Right cardiac atrium (tissue), 5 donors: ENCODE measurements around the gene TMEM8B. TPM values are rescaled to one million over a fixed set of nuclear protein-coding genes. Genes with fewer than 3 reads are reported as not detected.
"Not testable (repeated sequence)": the region's sequence is repeated elsewhere in the genome, so short reads cannot be mapped to it uniquely, and the experiment has no call there.

Source experiments
- ATAC-seq, 2 donors: fragments of 200-7000 bp; cut with Tn5 transposase; one replicate each; pipeline versions ENCODE4 v1.8.0 to v1.9.1; 2020; ENCODE audit warnings: moderate library complexity in 2 of 2, mild to moderate bottlenecking in 1 of 2
- DNase-seq, 3 donors: peaks; one replicate each; pipeline ENCODE4 v3.0.0-alpha.2; 2020
- H3K27ac ChIP-seq: one replicate; pipeline ENCODE4 v1.5.1; 2013; ENCODE audit warnings: mild to moderate bottlenecking, low read length, control low read depth, moderate library complexity
- H3K27me3 ChIP-seq: one replicate; pipeline ENCODE4 v1.6.1; 2013; ENCODE audit not compliant: control insufficient read depth, insufficient read depth
- H3K4me1 ChIP-seq: one replicate; pipeline ENCODE4 v1.6.1; 2013; ENCODE audit warnings: low read length; ENCODE audit not compliant: control insufficient read depth, insufficient read depth
- H3K4me3 ChIP-seq: one replicate; pipeline ENCODE4 v1.5.1; 2013; ENCODE audit warnings: low read length, control low read depth
- H3K9me3 ChIP-seq: one replicate; pipeline ENCODE4 v1.6.1; 2013; ENCODE audit warnings: low read length; ENCODE audit not compliant: control insufficient read depth
- WGBS: extraction: QIAGEN DNeasy Blood & Tissue Kit; methylation state at CpG from one replicate; pipeline ENCODE4 v1.1.7; 2013; 5-methylcytosine and 5-hydroxymethylcytosine counted together
- intact Hi-C, 4 donors: fragments of 100-400 bp; cut with DNase I; formaldehyde crosslinking; loops; one replicate each; pipeline versions ENCODE4 v1.11.0 to v1.14.0; 2022 to 2023
- polyA plus RNA-seq: library from polyadenylated mRNA; stranded (reverse); fragments of 200-250 nt; gene quantifications from one replicate; pipeline ENCODE4 v1.2.3, GENCODE V29; 2013
- total RNA-seq, 4 donors: library from RNA; stranded (reverse); fragmentation: NEBNext Ultra II Directional; extraction: Animal tissue kit (Norgen Biotek cat#: 25700); gene quantifications; one replicate each; pipeline ENCODE4 v1.2.1, GENCODE V29; 2021
- donor health status: healthy with polysubstance abuse.
- donor health status: DM: no; HTN: yes; CAD: no.
- donor health status: DM: no; HTN: no; CAD: no.
- donor health status: DM: no; HTN: yes; CAD: no; lungs with severe emphysema.
- donor health status: DM: yes; HTN: yes; CAD: no.

Gene TMEM8B
- total and polyA plus RNA-seq, 5 donors = 12.7 to 21.3 (median 21.0) TPM

- Histone ChIP-seq H3K4me1 (no peaks in the 10 kb centered on the region), H3K27me3 (no peaks in the 10 kb centered on the region), H3K4me3 (no peak overlapping the region), H3K27ac (no peak overlapping the region), H3K9me3 (no peaks in the 10 kb centered on the region)
- 88% methylated on average over 19 of the region's 19 CpGs for WGBS
- intact Hi-C loops = no loop called here
- DNase-seq (no peak), ATAC-seq (peak in 1 of 2 donors; percentile 34)
Observed at GRCh38 chr9:35869621-35870216, 40.7 kb downstream of the TMEM8B start.

GRCh38 chr9:35870351-35870923 lies 41.4 kb downstream of the TMEM8B start, which contains the start of gene OR13J1:
Gene OR13J1, minus strand, starts transcription at chr9:35870401. Its CDS starts 0 bp downstream, at chr9:35870401.
- 90% methylated on average over 8 of the region's 8 CpGs for WGBS
- Histone ChIP-seq H3K4me3 (no peak within 1 kb of the TSS), H3K4me1 (no peaks in the 10 kb centered on the region), H3K27me3 (no peaks in the 10 kb centered on the region), H3K9me3 (no peaks in the 10 kb centered on the region), H3K27ac (no peak within 1 kb of the TSS)
- ATAC-seq (no peak), DNase-seq (no peak)
- intact Hi-C loops = no loop called here

- Histone ChIP-seq H3K27me3 (no peaks in the 10 kb centered on the region), H3K9me3 (no peaks in the 10 kb centered on the region), H3K27ac (no peak overlapping the region), H3K4me3 (no peak overlapping the region), H3K4me1 (no peaks in the 10 kb centered on the region)
- ATAC-seq (no peak), DNase-seq (no peak)
- 77% methylated on average over 3 of the region's 3 CpGs for WGBS
- intact Hi-C loops = no loop called here
Observed at GRCh38 chr9:35871545-35871944, 42.5 kb downstream of the TMEM8B start.

GRCh38 chr9:35872505-35872904 lies 43.5 kb downstream of the TMEM8B start:
- DNase-seq = no peak
- Histone ChIP-seq H3K4me3 (no peak overlapping the region), H3K27ac (no peak overlapping the region), H3K9me3 (no peaks in the 10 kb centered on the region), H3K27me3 (no peaks in the 10 kb centered on the region), H3K4me1 (no peaks in the 10 kb centered on the region)
- ATAC-seq = no peak
- intact Hi-C loops = no loop called here
- 72% methylated on average over 3 of the region's 3 CpGs for WGBS

- H3K4me1 ChIP-seq = no peaks in the 10 kb centered on the region
- ATAC-seq = peak; percentile 79 to 84
- DNase-seq = peak; percentile 87 to 95 (median 91)
- no peaks in the 10 kb centered on the region for H3K9me3 ChIP-seq
- intact Hi-C loops = loop anchor here (2.0 to 5.0 kb wide), 3 partner anchors 56 to 92 kb away; partner anchors contain the start of gene NPR2 (in 4 of the 4)
- H3K4me3 ChIP-seq = no peak overlapping the region
- H3K27ac ChIP-seq = no peak overlapping the region
- 2% methylated on average over 4 of the region's 4 CpGs for WGBS
- no peaks in the 10 kb centered on the region for H3K27me3 ChIP-seq
Observed at GRCh38 chr9:35882263-35882848, 53.3 kb downstream of the TMEM8B start.

GRCh38 chr9:35882996-35883395 lies 54.0 kb downstream of the TMEM8B start:
- intact Hi-C loops = loop anchor here (2.0 to 5.0 kb wide), 3 partner anchors 56 to 92 kb away; partner anchors contain the start of gene NPR2 (in 4 of the 4)
- Histone ChIP-seq H3K4me3 (no peak overlapping the region), H3K9me3 (no peaks in the 10 kb centered on the region), H3K27ac (no peak overlapping the region), H3K27me3 (no peaks in the 10 kb centered on the region), H3K4me1 (no peaks in the 10 kb centered on the region)
- DNase-seq (no peak), ATAC-seq (no peak)
- WGBS = 69% methylated on average over 3 of the region's 3 CpGs

- not testable (repeated sequence) for H3K4me3 ChIP-seq, H3K9me3 ChIP-seq, H3K27me3 ChIP-seq, DNase-seq, H3K4me1 ChIP-seq, H3K27ac ChIP-seq, ATAC-seq
- intact Hi-C loops = loop anchor here in 2 of 4 donors (5.0 kb wide), 1 partner anchor 93 kb away; the partner anchor contains the start of gene NPR2 (in 2 of the 2)
- WGBS = 84% methylated on average over 3 of the region's 3 CpGs
Observed at GRCh38 chr9:35884908-35885307, 55.9 kb downstream of the TMEM8B start.

GRCh38 chr9:35891646-35892045 lies 62.6 kb downstream of the TMEM8B start:
- DNase-seq = no peak
- H3K9me3 ChIP-seq = no peaks in the 10 kb centered on the region
- no peak overlapping the region for H3K4me3 ChIP-seq
- 80% methylated on average over 3 of the region's 3 CpGs for WGBS
- intact Hi-C loops = no loop called here
- no peak overlapping the region for H3K27ac ChIP-seq
- ATAC-seq = no peak
- H3K4me1 ChIP-seq = no peaks in the 10 kb centered on the region
- no peaks in the 10 kb centered on the region for H3K27me3 ChIP-seq

- intact Hi-C loops = no loop called here
- Histone ChIP-seq H3K4me3 (no peak overlapping the region), H3K27ac (no peak overlapping the region), H3K9me3 (no peaks in the 10 kb centered on the region), H3K4me1 (no peaks in the 10 kb centered on the region), H3K27me3 (no peaks in the 10 kb centered on the region)
- 80% methylated on average over 1 of the region's 1 CpG for WGBS
- no peak for DNase-seq
- no peak for ATAC-seq
Observed at GRCh38 chr9:35892051-35892450, 63.0 kb downstream of the TMEM8B start.

GRCh38 chr9:35896570-35896969 lies 67.5 kb downstream of the TMEM8B start:
- no peaks in the 10 kb centered on the region for H3K9me3 ChIP-seq
- no peak overlapping the region for H3K27ac ChIP-seq
- DNase-seq = no peak
- no peak for ATAC-seq
- H3K27me3 ChIP-seq = no peaks in the 10 kb centered on the region
- intact Hi-C loops = no loop called here
- no peak overlapping the region for H3K4me3 ChIP-seq
- 98% methylated on average over 2 of the region's 2 CpGs for WGBS
- H3K4me1 ChIP-seq = no peaks in the 10 kb centered on the region

GRCh38 chr9:35897376-35898099 lies 68.5 kb downstream of the TMEM8B start:
- intact Hi-C loops, ATAC-seq, H3K4me3 ChIP-seq, H3K27ac ChIP-seq, H3K9me3 ChIP-seq, DNase-seq, H3K4me1 ChIP-seq, H3K27me3 ChIP-seq: not testable (repeated sequence)
- 86% methylated on average over 7 of the region's 7 CpGs for WGBS
